GM12878 (cell line): ENCODE measurements around the gene NCOA4. TPM values are rescaled to one million over a fixed set of nuclear protein-coding genes. Genes with fewer than 3 reads are reported as not detected.

Experiments used
- BMI1 ChIP-seq: fragments of 450-650 bp; IDR thresholded peaks from 2 replicates; pipeline ENCODE4 v1.6.1; 2016; ENCODE audit warnings: mild to moderate bottlenecking, moderate library complexity, borderline replicate concordance
- CHD4 ChIP-seq: fragments of 200-600 bp; sonication (generic); IDR thresholded peaks from 2 replicates; pipeline ENCODE4 v1.6.1; 2016; ENCODE audit warnings: mild to moderate bottlenecking
- CREB1 ChIP-seq: IDR thresholded peaks from 2 replicates; pipeline ENCODE4 v1.6.1; 2012; ENCODE audit warnings: low read depth, mild to moderate bottlenecking, inconsistent platforms
- DPF2 ChIP-seq: fragments of 450-650 bp; IDR thresholded peaks from 2 replicates; pipeline ENCODE4 v1.6.1; 2017; ENCODE audit warnings: mild to moderate bottlenecking
- EGR1 ChIP-seq, 2 experiments: IDR thresholded peaks; 1 replicate in 1 of 2; 2 replicates in 1 of 2; pipeline ENCODE4 v1.6.1; 2011 to 2012; ENCODE audit warnings: low read depth in 2 of 2, low read length in 2 of 2, borderline replicate concordance in 1 of 2, mild to moderate bottlenecking in 1 of 2, moderate library complexity in 1 of 2
- IKZF1 ChIP-seq: fragments of 450-650 bp; conservative IDR thresholded peaks from 2 replicates; pipeline ENCODE4 v1.6.1; 2017; ENCODE audit warnings: antibody characterized with exemption, mild to moderate bottlenecking
- JUND ChIP-seq: IDR thresholded peaks from 2 replicates; pipeline ENCODE4 v1.6.1; 2012; ENCODE audit warnings: low read depth, mild to moderate bottlenecking, low read length, improper control_type of control experiment, moderate library complexity
- KDM1A ChIP-seq: fragments of 200-600 bp; sonication (generic); IDR thresholded peaks from 2 replicates; pipeline ENCODE4 v1.6.1; 2016; ENCODE audit warnings: borderline replicate concordance
- MYC ChIP-seq: IDR thresholded peaks from 2 replicates; pipeline ENCODE4 v1.6.1; 2011; ENCODE audit warnings: mild to moderate bottlenecking, low read length, moderate library complexity, inconsistent platforms; ENCODE audit not compliant: insufficient read depth, insufficient replicate concordance, insufficient read length, severe bottlenecking
- NR2F1 ChIP-seq: fragments of 450-650 bp; conservative IDR thresholded peaks from 2 replicates; pipeline ENCODE4 v1.6.1; 2017; ENCODE audit warnings: mild to moderate bottlenecking
- NRF1 ChIP-seq: conservative IDR thresholded peaks from 2 replicates; pipeline ENCODE4 v1.6.1; 2011; ENCODE audit warnings: mild to moderate bottlenecking, low read depth, low read length, improper control_type of control experiment
- POLR2AphosphoS2 ChIP-seq: IDR thresholded peaks from 2 replicates; pipeline ENCODE4 v1.6.1; 2011; ENCODE audit warnings: low read depth, mild to moderate bottlenecking, low read length, improper control_type of control experiment, moderate library complexity
- TCF12 ChIP-seq: IDR thresholded peaks from 2 replicates; pipeline ENCODE4 v1.6.1; 2011; ENCODE audit warnings: low read depth, mild to moderate bottlenecking, low read length
- TCF7 ChIP-seq: IDR thresholded peaks from 2 replicates; pipeline ENCODE4 v1.6.1; 2014; ENCODE audit warnings: antibody characterized with exemption, borderline replicate concordance
- polyA plus RNA-seq, 11 experiments: library from polyadenylated mRNA; depleted of rRNA in 4 of 11; unstranded in 6 of 11; stranded (reverse) in 5 of 11; fragments of >200 nt; fragmentation: Nextera tagmentation in 4 of 11; fragmentation: Illumina TruSeq in 1 of 11; extraction: Ambion mirVana in 4 of 11; extraction: Trizol in 1 of 11; gene quantifications; 1 replicate in 1 of 11; 2 replicates in 10 of 11; pipeline versions ENCODE4 v1.2.1 to v1.2.3, GENCODE V29; 2011 to 2016; ENCODE audit warnings: inconsistent platforms in 2 of 11, missing spikeins in 2 of 11, low read depth in 1 of 11
- total RNA-seq, 4 experiments: library from RNA; depleted of rRNA in 3 of 4; stranded (reverse); fragments of >200 nt in 3 of 4; fragmentation: Illumina TruSeq in 1 of 4; extraction: Trizol in 1 of 4; gene quantifications; 2 replicates each; pipeline versions ENCODE4 v1.2.1 to v1.2.3, GENCODE V29; 2013 to 2021
- TF ChIP-seq, protein P1 (sequence below), 3 experiments: IDR thresholded peaks in 2 of 3; conservative IDR thresholded peaks in 1 of 3; 2 replicates each; pipeline ENCODE4 v1.5.1; 2011; ENCODE audit warnings: low read depth in 3 of 3, low read length in 3 of 3, mild to moderate bottlenecking in 3 of 3, control low read depth in 2 of 3, moderate library complexity in 2 of 3, inconsistent platforms in 1 of 3, mixed read lengths in 1 of 3; ENCODE audit not compliant: control insufficient read depth in 2 of 3, insufficient read depth in 1 of 3; ENCODE audit errors: extremely low read depth in 1 of 3
- TF ChIP-seq, protein P2 (sequence below): fragments of 450-650 bp; IDR thresholded peaks from 2 replicates; pipeline ENCODE4 v1.6.1; 2016; ENCODE audit warnings: mild to moderate bottlenecking
- TF ChIP-seq, protein P3 (sequence below): fragments of 450-650 bp; IDR thresholded peaks from 2 replicates; pipeline ENCODE4 v1.6.1; 2016; ENCODE audit warnings: mild to moderate bottlenecking
- TF ChIP-seq, protein P4 (sequence below): fragments of 450-650 bp; formaldehyde crosslinking; IDR thresholded peaks from 2 replicates; pipeline ENCODE4 v1.4.0; 2020; ENCODE audit warnings: mild to moderate bottlenecking, moderate library complexity
- TF ChIP-seq, protein P5 (sequence below): IDR thresholded peaks from 2 replicates; pipeline ENCODE4 v1.6.1; 2012; ENCODE audit warnings: low read length, inconsistent platforms

NCOA4 gene
- total and polyA plus RNA-seq, 10 of the 15 experiments (the other 5 are each of a cell fraction or from before 2014, with no cell fraction given): 57.5 to 119 (median 100) TPM

DNA sequence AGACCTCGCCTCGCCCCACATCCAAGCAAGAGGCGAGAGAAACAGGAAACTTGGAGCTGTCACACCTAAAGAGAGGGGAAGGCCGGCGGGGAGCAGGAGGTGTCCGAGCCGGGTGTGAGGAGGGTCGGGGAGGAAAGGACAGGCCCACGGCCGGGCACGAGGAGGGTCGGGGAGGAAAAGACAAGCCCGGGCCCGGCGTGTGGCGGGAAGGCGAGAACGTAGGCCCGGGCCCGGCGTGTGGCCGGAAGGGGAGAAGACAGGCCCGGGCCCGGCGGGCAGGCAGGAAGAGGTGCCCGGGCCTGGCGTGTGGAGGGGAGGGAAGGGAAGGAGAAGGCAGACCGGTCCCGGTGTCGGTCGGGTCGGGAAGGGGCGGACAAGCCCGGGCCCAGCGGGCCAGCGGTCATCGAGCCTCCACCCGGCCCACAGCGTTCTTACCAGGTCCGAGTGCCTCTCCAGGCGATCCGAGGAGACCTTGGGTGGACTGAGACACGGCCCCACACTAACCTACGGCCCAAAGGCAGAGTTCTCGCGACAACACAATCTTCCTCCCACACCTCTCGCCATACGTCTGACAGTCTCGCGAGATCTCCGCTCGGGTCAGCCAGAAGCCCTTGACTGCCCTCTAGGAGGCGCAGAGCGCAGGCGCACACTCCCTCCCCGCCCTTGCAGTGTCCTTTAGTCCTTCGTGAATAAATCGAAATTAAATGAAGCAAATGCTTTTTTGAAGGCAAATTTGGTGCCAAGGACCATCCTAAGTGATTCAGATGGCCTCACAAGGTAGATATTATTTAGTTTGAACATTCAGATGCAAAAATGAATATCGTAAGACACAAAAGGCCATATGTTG lies at the start of gene NCOA4 (continued):
- TF ChIP-seq, protein P1, sequence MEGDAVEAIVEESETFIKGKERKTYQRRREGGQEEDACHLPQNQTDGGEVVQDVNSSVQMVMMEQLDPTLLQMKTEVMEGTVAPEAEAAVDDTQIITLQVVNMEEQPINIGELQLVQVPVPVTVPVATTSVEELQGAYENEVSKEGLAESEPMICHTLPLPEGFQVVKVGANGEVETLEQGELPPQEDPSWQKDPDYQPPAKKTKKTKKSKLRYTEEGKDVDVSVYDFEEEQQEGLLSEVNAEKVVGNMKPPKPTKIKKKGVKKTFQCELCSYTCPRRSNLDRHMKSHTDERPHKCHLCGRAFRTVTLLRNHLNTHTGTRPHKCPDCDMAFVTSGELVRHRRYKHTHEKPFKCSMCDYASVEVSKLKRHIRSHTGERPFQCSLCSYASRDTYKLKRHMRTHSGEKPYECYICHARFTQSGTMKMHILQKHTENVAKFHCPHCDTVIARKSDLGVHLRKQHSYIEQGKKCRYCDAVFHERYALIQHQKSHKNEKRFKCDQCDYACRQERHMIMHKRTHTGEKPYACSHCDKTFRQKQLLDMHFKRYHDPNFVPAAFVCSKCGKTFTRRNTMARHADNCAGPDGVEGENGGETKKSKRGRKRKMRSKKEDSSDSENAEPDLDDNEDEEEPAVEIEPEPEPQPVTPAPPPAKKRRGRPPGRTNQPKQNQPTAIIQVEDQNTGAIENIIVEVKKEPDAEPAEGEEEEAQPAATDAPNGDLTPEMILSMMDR (IDR thresholded peaks at IDR 0.05 in 2 of 3, conservative IDR thresholded peaks at IDR 0.05 in 1 of 3; ENCODE audit: control insufficient read depth in 2 of 3, extremely low read depth in 1 of 3, insufficient read depth in 1 of 3, low read depth in 3 of 3, low read length in 3 of 3): peak; percentile 82 to 90 (median 86)
- TF ChIP-seq JUND (no peak), BMI1 (no peak), TCF7 (no peak), CHD4 (no peak), MYC (no peak), NR2F1 (peak; percentile 61), CREB1 (no peak), NRF1 (peak; percentile 56), TCF12 (0 out of 2 replicates have a peak, but pooled peaks have one; percentile 28), KDM1A (no peak), EGR1 (IDR thresholded peaks at IDR 0.05; ENCODE audit: borderline replicate concordance in 1 of 2, low read depth in 2 of 2, low read length in 2 of 2) (no peak), POLR2AphosphoS2 (peak; percentile 80; the same call in 1 of the 2 replicates), DPF2 (0 out of 2 replicates have a peak, but pooled peaks have one; percentile 56), IKZF1 (peak; percentile 62)
- TF ChIP-seq, protein P2, sequence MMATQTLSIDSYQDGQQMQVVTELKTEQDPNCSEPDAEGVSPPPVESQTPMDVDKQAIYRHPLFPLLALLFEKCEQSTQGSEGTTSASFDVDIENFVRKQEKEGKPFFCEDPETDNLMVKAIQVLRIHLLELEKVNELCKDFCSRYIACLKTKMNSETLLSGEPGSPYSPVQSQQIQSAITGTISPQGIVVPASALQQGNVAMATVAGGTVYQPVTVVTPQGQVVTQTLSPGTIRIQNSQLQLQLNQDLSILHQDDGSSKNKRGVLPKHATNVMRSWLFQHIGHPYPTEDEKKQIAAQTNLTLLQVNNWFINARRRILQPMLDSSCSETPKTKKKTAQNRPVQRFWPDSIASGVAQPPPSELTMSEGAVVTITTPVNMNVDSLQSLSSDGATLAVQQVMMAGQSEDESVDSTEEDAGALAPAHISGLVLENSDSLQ: peak; percentile 75
- TF ChIP-seq, protein P3, sequence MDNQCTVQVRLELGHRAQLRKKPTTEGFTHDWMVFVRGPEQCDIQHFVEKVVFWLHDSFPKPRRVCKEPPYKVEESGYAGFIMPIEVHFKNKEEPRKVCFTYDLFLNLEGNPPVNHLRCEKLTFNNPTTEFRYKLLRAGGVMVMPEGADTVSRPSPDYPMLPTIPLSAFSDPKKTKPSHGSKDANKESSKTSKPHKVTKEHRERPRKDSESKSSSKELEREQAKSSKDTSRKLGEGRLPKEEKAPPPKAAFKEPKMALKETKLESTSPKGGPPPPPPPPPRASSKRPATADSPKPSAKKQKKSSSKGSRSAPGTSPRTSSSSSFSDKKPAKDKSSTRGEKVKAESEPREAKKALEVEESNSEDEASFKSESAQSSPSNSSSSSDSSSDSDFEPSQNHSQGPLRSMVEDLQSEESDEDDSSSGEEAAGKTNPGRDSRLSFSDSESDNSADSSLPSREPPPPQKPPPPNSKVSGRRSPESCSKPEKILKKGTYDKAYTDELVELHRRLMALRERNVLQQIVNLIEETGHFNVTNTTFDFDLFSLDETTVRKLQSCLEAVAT: no peak
- TF ChIP-seq, protein P4, sequence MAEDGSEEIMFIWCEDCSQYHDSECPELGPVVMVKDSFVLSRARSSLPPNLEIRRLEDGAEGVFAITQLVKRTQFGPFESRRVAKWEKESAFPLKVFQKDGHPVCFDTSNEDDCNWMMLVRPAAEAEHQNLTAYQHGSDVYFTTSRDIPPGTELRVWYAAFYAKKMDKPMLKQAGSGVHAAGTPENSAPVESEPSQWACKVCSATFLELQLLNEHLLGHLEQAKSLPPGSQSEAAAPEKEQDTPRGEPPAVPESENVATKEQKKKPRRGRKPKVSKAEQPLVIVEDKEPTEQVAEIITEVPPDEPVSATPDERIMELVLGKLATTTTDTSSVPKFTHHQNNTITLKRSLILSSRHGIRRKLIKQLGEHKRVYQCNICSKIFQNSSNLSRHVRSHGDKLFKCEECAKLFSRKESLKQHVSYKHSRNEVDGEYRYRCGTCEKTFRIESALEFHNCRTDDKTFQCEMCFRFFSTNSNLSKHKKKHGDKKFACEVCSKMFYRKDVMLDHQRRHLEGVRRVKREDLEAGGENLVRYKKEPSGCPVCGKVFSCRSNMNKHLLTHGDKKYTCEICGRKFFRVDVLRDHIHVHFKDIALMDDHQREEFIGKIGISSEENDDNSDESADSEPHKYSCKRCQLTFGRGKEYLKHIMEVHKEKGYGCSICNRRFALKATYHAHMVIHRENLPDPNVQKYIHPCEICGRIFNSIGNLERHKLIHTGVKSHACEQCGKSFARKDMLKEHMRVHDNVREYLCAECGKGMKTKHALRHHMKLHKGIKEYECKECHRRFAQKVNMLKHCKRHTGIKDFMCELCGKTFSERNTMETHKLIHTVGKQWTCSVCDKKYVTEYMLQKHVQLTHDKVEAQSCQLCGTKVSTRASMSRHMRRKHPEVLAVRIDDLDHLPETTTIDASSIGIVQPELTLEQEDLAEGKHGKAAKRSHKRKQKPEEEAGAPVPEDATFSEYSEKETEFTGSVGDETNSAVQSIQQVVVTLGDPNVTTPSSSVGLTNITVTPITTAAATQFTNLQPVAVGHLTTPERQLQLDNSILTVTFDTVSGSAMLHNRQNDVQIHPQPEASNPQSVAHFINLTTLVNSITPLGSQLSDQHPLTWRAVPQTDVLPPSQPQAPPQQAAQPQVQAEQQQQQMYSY (CRISPR knock-in tag): no peak
- TF ChIP-seq, protein P5, sequence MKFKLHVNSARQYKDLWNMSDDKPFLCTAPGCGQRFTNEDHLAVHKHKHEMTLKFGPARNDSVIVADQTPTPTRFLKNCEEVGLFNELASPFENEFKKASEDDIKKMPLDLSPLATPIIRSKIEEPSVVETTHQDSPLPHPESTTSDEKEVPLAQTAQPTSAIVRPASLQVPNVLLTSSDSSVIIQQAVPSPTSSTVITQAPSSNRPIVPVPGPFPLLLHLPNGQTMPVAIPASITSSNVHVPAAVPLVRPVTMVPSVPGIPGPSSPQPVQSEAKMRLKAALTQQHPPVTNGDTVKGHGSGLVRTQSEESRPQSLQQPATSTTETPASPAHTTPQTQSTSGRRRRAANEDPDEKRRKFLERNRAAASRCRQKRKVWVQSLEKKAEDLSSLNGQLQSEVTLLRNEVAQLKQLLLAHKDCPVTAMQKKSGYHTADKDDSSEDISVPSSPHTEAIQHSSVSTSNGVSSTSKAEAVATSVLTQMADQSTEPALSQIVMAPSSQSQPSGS: no peak
